ENCODE data around the gene RDH8.

RDH8 gene

DNA sequence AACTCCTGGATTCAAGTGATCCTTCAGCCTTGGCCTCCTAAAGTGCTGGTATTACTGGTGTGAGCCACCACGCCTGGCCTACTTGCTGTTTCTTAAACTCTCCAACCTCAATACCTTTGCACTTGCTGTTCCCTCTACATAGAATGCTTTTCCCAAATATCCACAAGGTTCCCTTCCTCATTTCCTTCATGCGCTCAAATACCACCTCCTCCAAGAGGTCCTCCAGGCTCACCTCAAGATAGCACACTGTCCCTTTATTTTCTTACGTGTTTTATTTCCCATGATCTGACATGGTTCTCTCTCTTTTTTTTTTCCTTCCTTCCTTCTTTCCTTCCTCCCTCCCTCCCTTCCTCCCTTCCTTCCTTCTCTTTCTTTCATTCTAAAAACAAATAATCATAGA is 13.5 kb downstream of the RDH8 start:
- no peak for DNase-seq (ENCODE audit: low read depth)
- H3K4me3 ChIP-seq (ENCODE audit: control insufficient read depth, low read depth, low read length) = no peak overlapping the region
- TF ChIP-seq, protein P1, sequence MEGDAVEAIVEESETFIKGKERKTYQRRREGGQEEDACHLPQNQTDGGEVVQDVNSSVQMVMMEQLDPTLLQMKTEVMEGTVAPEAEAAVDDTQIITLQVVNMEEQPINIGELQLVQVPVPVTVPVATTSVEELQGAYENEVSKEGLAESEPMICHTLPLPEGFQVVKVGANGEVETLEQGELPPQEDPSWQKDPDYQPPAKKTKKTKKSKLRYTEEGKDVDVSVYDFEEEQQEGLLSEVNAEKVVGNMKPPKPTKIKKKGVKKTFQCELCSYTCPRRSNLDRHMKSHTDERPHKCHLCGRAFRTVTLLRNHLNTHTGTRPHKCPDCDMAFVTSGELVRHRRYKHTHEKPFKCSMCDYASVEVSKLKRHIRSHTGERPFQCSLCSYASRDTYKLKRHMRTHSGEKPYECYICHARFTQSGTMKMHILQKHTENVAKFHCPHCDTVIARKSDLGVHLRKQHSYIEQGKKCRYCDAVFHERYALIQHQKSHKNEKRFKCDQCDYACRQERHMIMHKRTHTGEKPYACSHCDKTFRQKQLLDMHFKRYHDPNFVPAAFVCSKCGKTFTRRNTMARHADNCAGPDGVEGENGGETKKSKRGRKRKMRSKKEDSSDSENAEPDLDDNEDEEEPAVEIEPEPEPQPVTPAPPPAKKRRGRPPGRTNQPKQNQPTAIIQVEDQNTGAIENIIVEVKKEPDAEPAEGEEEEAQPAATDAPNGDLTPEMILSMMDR (conservative IDR thresholded peaks at IDR 0.05; ENCODE audit: control insufficient read depth, insufficient read depth, low read depth, low read length) = no peak

DNA sequence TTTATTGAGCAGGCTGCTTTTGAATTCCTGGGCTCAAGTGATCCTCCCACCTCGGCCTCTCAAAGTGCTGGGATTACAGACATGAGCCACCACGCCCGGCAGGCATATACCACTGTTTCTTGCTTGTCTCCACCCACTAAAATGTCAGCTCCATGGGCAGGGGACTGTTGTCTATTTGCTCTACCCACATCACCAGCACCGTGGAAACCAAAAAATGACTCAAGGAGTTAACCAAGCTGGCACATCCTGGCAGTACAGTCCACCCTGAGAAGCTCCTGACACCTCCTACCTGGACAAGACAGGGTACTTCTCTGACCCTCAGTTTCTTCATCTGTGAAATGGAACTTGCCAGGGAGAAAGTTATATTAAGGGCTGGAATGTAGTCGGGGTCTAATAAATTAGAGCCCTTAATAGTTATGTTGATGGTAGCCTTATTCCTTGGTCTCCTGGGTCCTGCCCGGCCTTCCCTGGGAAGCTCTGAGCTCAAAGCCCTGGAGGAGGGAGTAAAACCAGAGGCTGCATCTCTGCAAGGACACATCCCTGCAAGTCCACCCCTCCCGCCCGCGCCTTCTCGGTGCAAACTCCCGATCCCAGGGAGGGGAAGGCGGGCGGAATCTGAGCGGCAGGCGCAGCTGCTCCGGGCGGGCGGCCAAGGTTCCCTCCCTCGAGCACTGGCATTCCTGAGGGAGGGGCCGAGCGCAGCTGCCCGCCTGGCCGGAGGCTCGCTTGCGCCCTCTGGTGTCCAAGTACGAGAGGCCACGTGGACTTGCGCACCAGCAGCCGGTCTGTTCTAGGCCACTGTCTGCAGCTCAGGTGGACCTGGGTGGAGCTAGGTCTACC is 14.1 kb downstream of the RDH8 start:
- DNase-seq (ENCODE audit: low read depth) = peak; percentile 90
- no peak overlapping the region for H3K4me3 ChIP-seq (ENCODE audit: control insufficient read depth, low read depth, low read length)
- TF ChIP-seq, protein P1 (conservative IDR thresholded peaks at IDR 0.05; ENCODE audit: control insufficient read depth, insufficient read depth, low read depth, low read length) = peak; percentile 79

DNA sequence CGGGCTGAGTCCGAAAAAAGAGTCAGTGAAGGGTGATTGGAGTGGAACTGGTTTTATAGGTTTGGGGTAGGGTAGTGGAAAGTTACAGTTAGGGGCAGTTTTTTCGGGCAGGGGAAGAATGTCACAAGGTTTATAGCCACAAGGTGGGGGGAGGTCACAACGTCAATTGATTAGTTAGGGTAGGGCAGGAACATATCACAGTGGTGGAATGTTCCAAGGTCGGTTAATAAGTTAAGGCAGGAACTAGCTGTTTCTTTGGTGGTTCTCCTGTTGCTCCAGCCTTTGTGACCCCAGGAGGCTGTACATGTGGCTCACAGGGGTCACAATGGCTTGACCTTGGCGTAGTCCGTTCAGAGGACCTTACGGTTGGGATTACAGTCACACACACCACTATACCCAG is 20.3 kb downstream of the RDH8 start:
- H3K4me3 ChIP-seq (ENCODE audit: control insufficient read depth, low read depth, low read length) = no peak overlapping the region
- TF ChIP-seq, protein P1 (conservative IDR thresholded peaks at IDR 0.05; ENCODE audit: control insufficient read depth, insufficient read depth, low read depth, low read length) = no peak
- no peak for DNase-seq (ENCODE audit: low read depth)

DNA sequence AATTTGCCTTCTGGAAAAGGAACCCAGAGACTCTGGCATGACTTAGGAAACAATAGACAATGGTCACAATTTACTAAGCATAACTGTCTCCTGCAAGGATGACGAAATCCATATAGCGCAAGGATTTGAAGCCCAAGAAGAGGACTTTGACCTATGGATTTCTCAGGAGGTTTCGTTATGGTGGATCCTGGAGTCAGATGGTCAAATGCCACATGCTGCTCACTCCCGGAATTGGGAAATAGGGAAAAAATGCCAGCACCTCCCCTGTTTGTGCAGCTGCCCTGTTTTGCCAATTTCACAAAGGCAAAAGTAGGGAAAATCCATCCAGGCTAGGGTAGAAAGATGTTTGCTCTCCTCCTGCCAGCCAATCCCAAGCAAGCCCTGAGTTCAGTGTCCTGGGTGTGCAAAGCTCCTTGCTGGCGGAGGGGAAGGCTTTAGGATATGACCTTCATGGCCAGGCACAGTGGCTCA is 23.4 kb downstream of the RDH8 start:
- TF ChIP-seq, protein P1 (conservative IDR thresholded peaks at IDR 0.05; ENCODE audit: control insufficient read depth, insufficient read depth, low read depth, low read length) = no peak
- H3K4me3 ChIP-seq (ENCODE audit: control insufficient read depth, low read depth, low read length) = no peak overlapping the region
- DNase-seq (ENCODE audit: low read depth) = peak; percentile 17

DNA sequence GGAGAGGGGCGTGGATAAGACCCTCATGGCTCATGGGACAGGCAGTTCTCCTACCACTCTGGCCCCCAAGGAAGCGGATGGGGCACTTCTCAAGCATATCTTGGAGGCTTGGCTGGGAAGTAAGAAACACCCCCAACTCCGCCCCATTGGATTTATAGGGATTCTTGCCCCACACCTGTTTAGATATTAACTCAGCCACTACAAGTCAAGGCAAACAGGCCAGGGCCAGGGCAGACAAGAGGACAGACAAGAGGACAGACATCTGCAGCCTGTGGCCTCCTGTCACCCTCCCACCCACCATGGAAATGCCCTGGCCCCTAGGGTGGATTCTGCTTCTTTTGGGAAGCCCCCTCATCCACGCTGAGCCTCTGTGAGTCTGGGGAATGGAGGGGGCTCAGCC is 24.1 kb downstream of the RDH8 start:
- TF ChIP-seq, protein P1 (conservative IDR thresholded peaks at IDR 0.05; ENCODE audit: control insufficient read depth, insufficient read depth, low read depth, low read length) = no peak
- no peak overlapping the region for H3K4me3 ChIP-seq (ENCODE audit: control insufficient read depth, low read depth, low read length)

DNA sequence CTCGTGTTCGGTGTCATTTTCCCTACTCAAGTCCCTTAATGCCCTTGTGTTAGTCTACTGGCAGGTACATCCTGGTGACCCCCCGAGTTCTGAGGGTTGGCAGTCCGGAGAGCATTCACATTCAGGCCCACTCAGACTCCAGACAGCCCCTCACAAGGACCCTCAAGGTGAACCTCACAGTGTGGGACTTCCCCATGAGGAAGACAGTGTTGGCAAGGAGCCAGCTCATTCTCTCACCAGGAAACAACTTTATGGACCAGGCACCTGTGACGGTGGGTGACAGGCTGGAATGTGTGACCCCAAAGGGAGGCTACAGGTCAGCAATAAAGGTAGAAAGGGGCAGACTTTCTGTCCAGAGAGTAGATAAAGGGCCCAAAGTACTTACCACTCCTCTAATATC is 24.5 kb downstream of the RDH8 start:
- H3K4me3 ChIP-seq (ENCODE audit: control insufficient read depth, low read depth, low read length) = no peak overlapping the region
- DNase-seq (ENCODE audit: low read depth) = no peak
- TF ChIP-seq, protein P1 (conservative IDR thresholded peaks at IDR 0.05; ENCODE audit: control insufficient read depth, insufficient read depth, low read depth, low read length) = no peak

More for the DNA sequence above, 24.1 kb downstream of the RDH8 start:
- DNase-seq (ENCODE audit: low read depth) = no peak

Data from fibroblast of mammary gland (primary cell).